Measurements from ENCODE around the gene OR10G8.

- no peak for TF ChIP-seq EP300 (IDR thresholded peaks at IDR 0.05)
- no peak for TF ChIP-seq CTCF (IDR thresholded peaks at IDR 0.05)
Measured at GRCh38 chr11:124068601-124069110, 42.1 kb downstream of the OR10G8 start.

Measured in tibial nerve (tissue), 4 donors.